HEK293T (cell line): Measurements from ENCODE around the gene PARK7.

Experiments used
- CTCF ChIA-PET: fragments of 350-600 bp; formaldehyde crosslinking; extraction: SDS; loops from one replicate; lab custom pipeline; 2021; ENCODE audit warnings: antibody characterized with exemption, inconsistent platforms; lab: Yijun Ruan, JAX
- POLR2A ChIA-PET: fragments of 350-600 bp; formaldehyde crosslinking; extraction: SDS; loops from one replicate; lab custom pipeline; 2020; ENCODE audit warnings: antibody characterized with exemption, inconsistent platforms; lab: Yijun Ruan, JAX
- DNase-seq: peaks from one replicate; pipeline ENCODE4 v3.0.0; 2012; ENCODE audit warnings: mixed read lengths; ENCODE audit errors: extremely low spot score
- ARNT ChIP-seq: fragments of 450-650 bp; IDR thresholded peaks from 2 replicates; pipeline ENCODE4 v1.6.1; 2017; ENCODE audit warnings: mild to moderate bottlenecking
- BHLHE40 ChIP-seq: fragments of 450-650 bp; IDR thresholded peaks from 2 replicates; pipeline ENCODE4 v1.6.1; 2016; ENCODE audit warnings: mild to moderate bottlenecking, moderate library complexity, borderline replicate concordance
- CTBP1 ChIP-seq: fragments of 450-650 bp; IDR thresholded peaks from 2 replicates; pipeline ENCODE4 v1.6.1; 2016; ENCODE audit warnings: borderline replicate concordance
- ELF4 ChIP-seq: fragments of 450-650 bp; IDR thresholded peaks from 2 replicates; pipeline ENCODE4 v1.6.1; 2017; ENCODE audit warnings: antibody characterized with exemption
- FOXA1 ChIP-seq: fragments of 450-650 bp; IDR thresholded peaks from 2 replicates; pipeline ENCODE4 v1.6.1; 2016; ENCODE audit warnings: mild to moderate bottlenecking
- FOXK2 ChIP-seq: fragments of 450-650 bp; IDR thresholded peaks from 2 replicates; pipeline ENCODE4 v1.6.1; 2016; ENCODE audit warnings: mild to moderate bottlenecking
- FOXM1 ChIP-seq: fragments of 450-650 bp; IDR thresholded peaks from 2 replicates; pipeline ENCODE4 v1.6.1; 2017; ENCODE audit warnings: mild to moderate bottlenecking, borderline replicate concordance
- HDGF ChIP-seq: fragments of 450-650 bp; IDR thresholded peaks from 2 replicates; pipeline ENCODE4 v1.6.1; 2017; ENCODE audit warnings: antibody characterized with exemption, borderline replicate concordance
- L3MBTL2 ChIP-seq: fragments of 450-650 bp; conservative IDR thresholded peaks from 2 replicates; pipeline ENCODE4 v1.6.1; 2016; ENCODE audit warnings: mild to moderate bottlenecking
- LEF1 ChIP-seq: fragments of 450-650 bp; IDR thresholded peaks from 2 replicates; pipeline ENCODE4 v1.6.1; 2017; ENCODE audit warnings: mild to moderate bottlenecking, borderline replicate concordance
- NFRKB ChIP-seq: fragments of 450-650 bp; IDR thresholded peaks from 2 replicates; pipeline ENCODE4 v1.6.1; 2016; ENCODE audit warnings: mild to moderate bottlenecking, moderate library complexity
- PKNOX1 ChIP-seq: fragments of 450-650 bp; IDR thresholded peaks from 2 replicates; pipeline ENCODE4 v1.6.1; 2016
- SP1 ChIP-seq: fragments of 450-650 bp; IDR thresholded peaks from 2 replicates; pipeline ENCODE4 v1.6.1; 2017
- SUZ12 ChIP-seq: fragments of 450-650 bp; IDR thresholded peaks from 2 replicates; pipeline ENCODE4 v1.6.1; 2016; ENCODE audit warnings: mild to moderate bottlenecking
- TARDBP ChIP-seq: fragments of 450-650 bp; IDR thresholded peaks from 2 replicates; pipeline ENCODE4 v1.6.1; 2016
- ZNF384 ChIP-seq: fragments of 450-650 bp; IDR thresholded peaks from 2 replicates; pipeline ENCODE4 v1.6.1; 2016

PARK7 gene

GRCh38 chr1:8013800-8014199, 52.3 kb downstream of the PARK7 start:
- DNase-seq: no peak
- POLR2A ChIA-PET: no interaction called here
- TF ChIP-seq FOXA1 (no peak), NFRKB (no peak), CTBP1 (no peak), ZNF384 (no peak), FOXM1 (no peak), BHLHE40 (no peak), ELF4 (no peak), SUZ12 (no peak), LEF1 (no peak), L3MBTL2 (no peak), PKNOX1 (no peak), HDGF (no peak), TARDBP (no peak), FOXK2 (no peak), SP1 (no peak)
- CTCF ChIA-PET: interaction anchor here (1.2 to 4.7 kb wide), 3 partner anchors 8 to 330 kb away, joined by 3 to 43 read pairs (median 9); no protein-coding TSS in a partner anchor

DNA sequence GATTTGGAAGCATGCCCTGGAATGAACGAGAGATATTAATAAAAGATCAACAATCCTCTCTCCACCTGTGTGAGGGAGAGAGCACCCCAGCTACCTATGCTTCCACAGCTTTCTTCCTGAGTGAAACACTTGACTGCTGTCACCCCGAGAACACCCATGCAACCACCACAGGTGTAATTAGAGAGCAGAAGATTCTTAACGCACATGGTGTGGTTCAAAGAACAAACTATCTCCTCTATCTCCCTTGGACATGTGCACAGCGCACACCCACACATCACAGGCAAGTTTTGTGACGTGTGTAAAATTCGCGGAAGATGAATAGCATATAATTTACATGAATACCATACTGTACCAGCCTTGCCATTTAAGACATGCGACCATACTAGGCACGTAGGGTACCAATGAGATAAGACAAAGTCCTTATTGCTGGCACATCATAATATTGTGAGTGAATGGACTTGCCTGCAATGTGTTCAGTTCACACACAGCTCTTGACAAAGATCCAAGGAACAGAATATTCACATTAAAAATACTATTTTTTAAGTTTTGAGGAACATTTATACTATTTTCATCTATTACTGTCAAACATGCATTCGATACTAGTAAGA, 53.0 kb downstream of the PARK7 start:
- ChIA-PET POLR2A (interaction anchor here (0.6 to 3.6 kb wide), 3 partner anchors 12 to 299 kb away, joined by 3 to 10 read pairs (median 5); partner anchors contain the start of gene ERRFI1), CTCF (interaction anchor here (0.5 to 4.7 kb wide), 9 partner anchors 8 to 329 kb away, joined by 3 to 43 read pairs (median 3); no protein-coding TSS in a partner anchor)
- no peak for DNase-seq
- TF ChIP-seq TARDBP: no peak
- no peak for TF ChIP-seq PKNOX1
- no peak for TF ChIP-seq CTBP1
- no peak for TF ChIP-seq HDGF
- TF ChIP-seq NFRKB: no peak
- no peak for TF ChIP-seq ARNT
- no peak for TF ChIP-seq LEF1
- no peak for TF ChIP-seq SUZ12
- no peak for TF ChIP-seq ELF4
- no peak for TF ChIP-seq FOXK2
- TF ChIP-seq BHLHE40: no peak
- TF ChIP-seq FOXA1: no peak
- TF ChIP-seq ZNF384: no peak
- TF ChIP-seq L3MBTL2: no peak
- no peak for TF ChIP-seq SP1
- no peak for TF ChIP-seq FOXM1

DNA sequence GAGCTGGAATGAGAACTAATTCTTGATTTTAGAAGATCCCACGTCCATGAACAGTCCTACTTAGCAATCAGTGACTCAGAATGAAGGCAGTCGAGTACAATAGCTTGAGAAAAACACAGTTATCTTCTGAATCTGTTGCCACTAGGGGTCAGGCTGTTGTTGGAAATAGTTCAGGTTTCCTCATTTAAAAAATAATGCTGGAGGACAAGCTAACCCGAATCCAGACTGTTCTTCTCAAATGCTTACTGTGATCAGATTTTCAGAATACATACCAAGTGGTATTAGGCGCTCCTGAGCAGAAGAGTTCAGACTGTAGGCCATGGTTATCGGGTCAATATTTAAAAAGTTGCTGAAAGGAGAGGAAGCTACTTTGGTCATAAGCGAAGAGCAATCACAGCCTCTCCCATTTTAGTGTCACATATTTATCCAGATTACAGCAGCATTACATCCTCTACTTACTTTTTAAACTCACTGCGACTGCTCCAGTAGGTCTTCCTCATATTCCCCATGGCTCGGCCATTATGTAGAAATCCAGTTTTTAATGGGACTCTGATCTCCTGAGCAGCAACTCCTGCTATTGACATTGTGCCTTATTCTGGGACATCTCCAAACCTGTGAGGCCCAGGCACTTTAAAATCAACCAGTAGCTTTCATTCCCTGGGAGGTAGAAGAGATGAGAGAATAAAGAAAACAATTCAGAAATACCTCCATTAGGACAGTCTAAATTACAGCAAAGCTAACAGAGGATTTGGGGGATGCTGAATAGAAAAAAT, 53.7 kb downstream of the PARK7 start:
- ChIA-PET CTCF (interaction anchor here (0.5 to 4.7 kb wide), 12 partner anchors 9 to 328 kb away, joined by 3 to 43 read pairs (median 4); no protein-coding TSS in a partner anchor), POLR2A (interaction anchor here (0.6 to 3.6 kb wide), 3 partner anchors 12 to 298 kb away, joined by 3 to 10 read pairs (median 5); partner anchors contain the start of gene ERRFI1)
- DNase-seq: peak; percentile 50
- TF ChIP-seq HDGF: no peak
- no peak for TF ChIP-seq L3MBTL2
- TF ChIP-seq FOXA1: no peak
- no peak for TF ChIP-seq FOXM1
- TF ChIP-seq SP1: no peak
- TF ChIP-seq PKNOX1: no peak

- CTCF ChIA-PET: interaction anchor here (0.6 to 4.7 kb wide), 8 partner anchors 8 to 299 kb away, joined by 3 to 43 read pairs (median 6); no protein-coding TSS in a partner anchor
- TF ChIP-seq ARNT: no peak
- no peak for TF ChIP-seq LEF1
- TF ChIP-seq CTBP1: no peak
- no peak for TF ChIP-seq SP1
- TF ChIP-seq ZNF384: no peak
- no peak for TF ChIP-seq FOXM1
- TF ChIP-seq SUZ12: no peak
- TF ChIP-seq TARDBP: no peak
- no peak for TF ChIP-seq PKNOX1
- no peak for TF ChIP-seq ELF4
- no peak for TF ChIP-seq BHLHE40
- TF ChIP-seq L3MBTL2: no peak
- TF ChIP-seq FOXK2: no peak
- no peak for TF ChIP-seq FOXA1
- no peak for TF ChIP-seq NFRKB
- no peak for TF ChIP-seq HDGF
- DNase-seq: no peak
- POLR2A ChIA-PET: interaction anchor here (1.5 to 3.6 kb wide), 2 partner anchors 11 to 298 kb away, joined by 5 to 10 read pairs; partner anchors contain the start of gene ERRFI1
Measured at GRCh38 chr1:8015809-8016165, 54.3 kb downstream of the PARK7 start.
